SHP77 (cell line): ENCODE measurements around the gene ZNF22.

Experiments used
- DNase-seq, 2 experiments: peaks; one replicate each; lab custom pipeline; 2025; lab: John Stamatoyannopoulos, UW

ZNF22 gene

GRCh38 chr10:45000752-45001380 is at the start of gene ZNF22:
Gene ZNF22, plus strand, starts transcription at chr10:45000923. Its CDS starts 2,446 bp downstream, at chr10:45003369.
- DNase-seq = no peak

GRCh38 chr10:44951576-44952226 is 49.0 kb upstream of the ZNF22 start:
- DNase-seq = no peak

- DNase-seq = no peak
These were observed 47.9 kb upstream of the ZNF22 start for GRCh38 chr10:44952779-44953231.

- no peak for DNase-seq
These were observed 46.7 kb upstream of the ZNF22 start for GRCh38 chr10:44954042-44954441.

- no peak for DNase-seq
These were observed 45.8 kb upstream of the ZNF22 start for GRCh38 chr10:44954962-44955361.

GRCh38 chr10:44955413-44956070 is 45.2 kb upstream of the ZNF22 start:
- no peak for DNase-seq

GRCh38 chr10:44956226-44956625 is 44.5 kb upstream of the ZNF22 start:
- no peak for DNase-seq

- DNase-seq = no peak
These were observed 43.7 kb upstream of the ZNF22 start for GRCh38 chr10:44956717-44957706.

- DNase-seq = no peak
These were observed 42.4 kb upstream of the ZNF22 start for GRCh38 chr10:44958196-44958897.

GRCh38 chr10:44958898-44959246 is 41.9 kb upstream of the ZNF22 start:
- no peak for DNase-seq

- peak; percentile 47 to 54 for DNase-seq
These were observed 41.3 kb upstream of the ZNF22 start, which contains the start of gene RASSF4 for GRCh38 chr10:44959247-44960087. Gene RASSF4, plus strand, starts transcription at chr10:44959802. Its CDS starts 10,401 bp downstream, at chr10:44970203.

- DNase-seq = no peak
These were observed 40.6 kb upstream of the ZNF22 start for GRCh38 chr10:44960088-44960460.

- DNase-seq = no peak
These were observed 40.1 kb upstream of the ZNF22 start for GRCh38 chr10:44960482-44961229.

GRCh38 chr10:44961230-44961571 is 39.5 kb upstream of the ZNF22 start:
- no peak for DNase-seq

GRCh38 chr10:44961931-44962750 is 38.6 kb upstream of the ZNF22 start:
- no peak for DNase-seq

GRCh38 chr10:44962870-44963738 is 37.6 kb upstream of the ZNF22 start:
- DNase-seq = peak; percentile 59 to 67

- DNase-seq = peak in 1 of 2 experiments; percentile 19
These were observed 36.7 kb upstream of the ZNF22 start for GRCh38 chr10:44963772-44964633.
